ENCODE results near the gene EGLN2.
"Not testable (repeated sequence)": the region's sequence is repeated elsewhere in the genome, so short reads cannot be mapped to it uniquely, and the experiment has no call there.

EGLN2 gene

DNA sequence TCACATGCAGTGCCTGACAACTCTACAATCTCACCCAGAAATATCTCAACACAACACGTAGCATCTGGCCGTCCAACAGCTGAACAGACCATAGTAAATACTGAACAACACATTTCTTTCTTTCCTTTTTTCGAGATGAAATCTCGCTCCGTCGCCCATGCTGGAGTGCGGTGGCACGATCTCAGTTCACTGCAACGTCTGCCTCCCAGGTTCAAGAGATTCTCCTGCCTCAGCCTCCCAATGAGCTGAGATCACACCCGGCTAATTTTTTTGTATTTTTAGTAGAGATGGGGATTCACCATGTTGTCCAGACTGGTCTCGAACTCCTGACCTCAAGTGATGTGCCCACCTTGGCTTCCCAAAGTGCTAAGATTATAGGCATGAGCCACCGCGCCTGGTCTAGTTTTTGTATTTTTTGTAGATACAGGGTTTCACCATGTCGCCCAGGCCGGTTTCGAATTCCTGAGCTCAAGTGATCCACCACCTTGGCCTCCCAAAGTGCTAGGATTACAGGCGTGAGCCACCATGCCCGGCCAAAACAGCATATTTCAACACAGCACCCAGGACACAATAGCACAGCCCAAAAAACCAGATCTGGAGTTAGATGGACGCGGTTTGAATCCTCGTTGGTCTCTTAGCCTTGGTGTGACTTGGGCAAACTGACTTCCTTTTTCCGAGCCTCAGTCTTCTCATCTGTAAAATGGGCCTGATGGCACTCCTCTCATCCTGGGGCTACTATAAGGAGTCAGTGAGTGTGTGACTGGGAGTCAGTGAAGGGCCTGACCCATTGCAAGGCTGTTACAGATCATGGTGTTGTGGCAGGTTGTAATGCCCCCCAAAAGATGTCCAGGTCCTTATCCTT lies 28.6 kb downstream of the EGLN2 start:
- H3K4me1 ChIP-seq (ENCODE audit: control insufficient read depth, insufficient read depth, low read length) = peaks cover 11% of the 10 kb centered on the region
- no peaks in the 10 kb centered on the region for H3K27me3 ChIP-seq (ENCODE audit: control insufficient read depth, insufficient read depth, low read length)
- H3K9me3 ChIP-seq (ENCODE audit: control insufficient read depth, low read length) = no peaks in the 10 kb centered on the region
- H3K36me3 ChIP-seq (ENCODE audit: control insufficient read depth, insufficient read depth, low read length) = no peaks in the 10 kb centered on the region
- H3K4me3 ChIP-seq (ENCODE audit: low read length) = no peak overlapping the region
- no peak overlapping the region for H3K9ac ChIP-seq (ENCODE audit: low read length)

DNA sequence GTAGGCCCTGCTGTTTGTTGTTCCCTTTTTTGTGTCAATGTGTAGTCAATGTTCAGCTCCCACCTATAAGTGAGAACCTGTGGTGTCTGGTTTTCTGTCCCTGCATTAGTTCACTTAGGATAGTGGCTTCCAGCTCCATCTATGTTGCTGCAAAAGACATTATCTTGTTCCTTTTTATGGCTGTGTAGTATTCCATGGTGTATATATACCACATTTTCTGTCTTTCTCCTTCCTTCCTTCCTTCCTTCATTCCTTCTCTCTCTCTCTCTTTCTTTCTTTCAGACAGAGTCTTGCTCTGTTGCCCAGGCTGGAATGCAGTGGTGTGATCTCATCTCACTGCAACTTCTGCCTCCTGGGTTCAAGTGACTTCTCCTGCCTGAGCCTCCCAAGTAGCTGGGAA lies 30.2 kb downstream of the EGLN2 start:
- Histone ChIP-seq H3K9ac (ENCODE audit: low read length) (no peak overlapping the region), H3K4me3 (ENCODE audit: low read length) (no peak overlapping the region), H3K9me3 (ENCODE audit: control insufficient read depth, low read length) (no peaks in the 10 kb centered on the region), H3K4me1 (ENCODE audit: control insufficient read depth, insufficient read depth, low read length) (no peaks in the 10 kb centered on the region), H3K36me3 (ENCODE audit: control insufficient read depth, insufficient read depth, low read length) (no peaks in the 10 kb centered on the region), H3K27me3 (ENCODE audit: control insufficient read depth, insufficient read depth, low read length) (no peaks in the 10 kb centered on the region)

DNA sequence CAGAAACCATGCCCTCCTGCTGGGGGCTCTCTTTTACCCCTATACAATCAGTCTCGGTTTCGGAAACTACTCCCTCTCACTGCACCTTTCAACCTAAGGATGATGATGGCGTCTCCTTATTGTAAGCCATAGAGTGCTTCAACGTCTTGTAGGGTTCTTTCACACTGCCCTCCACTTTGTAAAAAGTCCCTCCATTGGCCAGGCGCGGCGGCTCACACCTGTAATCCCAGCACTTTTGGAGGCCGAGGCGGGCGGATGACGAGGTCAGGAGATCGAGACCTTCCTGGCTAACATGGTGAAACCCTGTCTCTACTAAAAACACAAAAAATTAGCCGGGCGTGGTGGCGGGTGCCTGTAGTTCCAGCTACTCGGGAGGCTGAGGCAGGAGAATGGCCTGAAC lies 31.8 kb downstream of the EGLN2 start:
- H3K36me3 ChIP-seq (ENCODE audit: control insufficient read depth, insufficient read depth, low read length) = not testable (repeated sequence)

DNA sequence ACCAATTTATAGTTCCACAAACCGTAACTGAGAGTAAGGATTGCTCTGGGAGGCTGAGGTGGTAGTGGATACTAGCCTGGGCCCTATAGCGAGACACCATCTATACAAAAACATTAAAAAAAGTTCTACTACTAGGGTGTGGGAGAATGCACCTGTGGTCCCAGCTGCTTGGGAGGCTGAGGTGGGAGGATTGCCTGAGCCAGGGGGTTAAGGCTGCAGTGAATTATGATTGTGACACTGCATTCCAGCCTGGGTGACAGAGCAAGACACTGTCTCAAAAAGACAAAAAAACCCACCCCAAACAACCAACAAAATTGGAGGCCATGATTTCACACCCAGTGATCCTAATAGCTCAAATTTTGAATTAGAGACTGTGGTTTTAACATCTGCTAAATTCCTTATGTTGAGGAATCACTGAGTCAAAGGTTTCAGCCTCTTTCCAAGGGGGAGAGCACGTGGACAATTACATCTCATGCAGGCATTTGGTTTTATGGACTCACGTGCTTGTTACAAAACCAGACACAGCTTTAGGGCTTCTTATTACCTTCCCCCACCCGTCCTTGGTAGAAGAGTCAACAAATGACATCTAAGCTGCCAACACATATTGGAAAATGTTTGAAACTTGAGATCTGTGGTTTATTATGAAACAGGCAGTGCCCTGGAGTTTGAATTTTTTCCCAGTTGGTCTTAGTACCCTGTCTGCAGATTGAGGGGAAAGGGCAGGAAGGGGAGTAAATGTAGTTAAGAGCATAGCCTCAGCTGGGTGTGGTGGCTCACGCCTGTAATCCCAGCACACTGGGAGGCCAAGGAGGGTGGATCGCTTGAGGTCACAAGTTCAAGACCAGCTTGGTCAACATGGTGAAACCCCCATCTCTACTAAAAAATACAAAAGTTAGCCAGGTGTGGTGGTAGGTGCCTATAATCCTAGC lies 32.8 kb downstream of the EGLN2 start:
- H3K4me1 ChIP-seq (ENCODE audit: control insufficient read depth, insufficient read depth, low read length) = no peaks in the 10 kb centered on the region

More for the DNA sequence above, 31.8 kb downstream of the EGLN2 start:
- not testable (repeated sequence) for H3K27me3 ChIP-seq (ENCODE audit: control insufficient read depth, insufficient read depth, low read length); H3K9me3 ChIP-seq (ENCODE audit: control insufficient read depth, low read length); H3K4me3 ChIP-seq (ENCODE audit: low read length); H3K4me1 ChIP-seq (ENCODE audit: control insufficient read depth, insufficient read depth, low read length); H3K9ac ChIP-seq (ENCODE audit: low read length)

DNA sequence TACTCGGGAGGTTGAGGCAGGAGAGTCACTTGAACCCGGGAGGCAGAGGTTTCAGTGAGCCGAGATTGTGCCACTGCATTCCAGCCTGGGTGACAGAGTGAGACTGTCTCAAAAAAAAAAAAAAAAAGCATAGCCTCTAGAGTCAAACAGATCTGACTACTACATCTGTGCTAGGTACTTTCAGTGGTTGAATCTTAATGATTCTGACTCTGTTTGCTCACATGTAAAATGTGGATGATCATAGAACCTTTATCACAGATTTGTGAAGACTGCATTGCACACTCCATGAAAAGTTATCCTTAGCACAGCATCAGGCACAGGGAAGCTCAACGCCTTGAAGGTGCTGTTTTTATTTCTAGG lies 33.4 kb downstream of the EGLN2 start:
- H3K27me3 ChIP-seq (ENCODE audit: control insufficient read depth, insufficient read depth, low read length); H3K9ac ChIP-seq (ENCODE audit: low read length); H3K4me3 ChIP-seq (ENCODE audit: low read length); H3K9me3 ChIP-seq (ENCODE audit: control insufficient read depth, low read length); H3K4me1 ChIP-seq (ENCODE audit: control insufficient read depth, insufficient read depth, low read length); H3K36me3 ChIP-seq (ENCODE audit: control insufficient read depth, insufficient read depth, low read length): not testable (repeated sequence)

More for the DNA sequence above, 32.8 kb downstream of the EGLN2 start:
- no peaks in the 10 kb centered on the region for H3K36me3 ChIP-seq (ENCODE audit: control insufficient read depth, insufficient read depth, low read length)
- H3K4me3 ChIP-seq (ENCODE audit: low read length) = no peak overlapping the region
- no peak overlapping the region for H3K9ac ChIP-seq (ENCODE audit: low read length)
- no peaks in the 10 kb centered on the region for H3K9me3 ChIP-seq (ENCODE audit: control insufficient read depth, low read length)
- H3K27me3 ChIP-seq (ENCODE audit: control insufficient read depth, insufficient read depth, low read length) = no peaks in the 10 kb centered on the region

DNA sequence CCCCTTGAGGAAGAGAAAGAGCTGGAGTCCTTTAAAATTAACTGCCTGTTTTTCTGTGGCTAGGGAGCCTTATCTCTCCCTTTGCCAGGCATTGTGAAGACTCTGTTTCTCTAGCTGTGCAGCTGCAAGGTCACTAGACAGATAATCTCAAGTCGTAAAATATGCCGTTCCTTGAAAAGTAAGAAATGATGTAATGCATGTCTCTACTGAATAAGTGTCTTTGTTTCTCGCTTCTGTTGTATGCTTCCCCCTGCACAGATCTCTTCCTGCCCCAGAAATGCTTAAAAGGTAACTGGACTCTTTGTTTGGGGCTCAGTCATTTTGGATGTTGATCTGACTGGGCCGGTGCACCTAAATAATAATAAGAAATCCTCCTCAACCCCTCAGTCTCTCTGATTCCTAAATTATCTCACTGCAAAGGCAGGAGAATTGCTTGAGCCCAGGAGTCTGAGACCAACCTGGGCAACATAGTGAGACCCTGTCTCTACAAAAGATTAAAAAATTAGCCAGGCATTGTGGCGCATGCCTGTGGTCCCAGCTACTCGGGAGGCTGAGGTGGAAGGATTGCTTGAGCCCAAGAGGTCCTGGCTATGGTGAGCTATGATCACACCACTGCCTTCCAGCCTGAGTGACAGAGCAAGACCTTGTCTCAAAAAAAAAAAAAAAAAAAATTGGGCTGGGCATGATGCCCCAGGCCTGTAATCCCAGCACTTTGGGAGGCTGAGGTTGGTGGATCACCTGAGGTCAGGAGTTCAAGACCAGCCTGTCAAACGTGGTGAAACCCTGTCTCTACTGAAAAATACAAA lies 34.9 kb downstream of the EGLN2 start:
- H3K9me3 ChIP-seq (ENCODE audit: control insufficient read depth, low read length); H3K9ac ChIP-seq (ENCODE audit: low read length); H3K27me3 ChIP-seq (ENCODE audit: control insufficient read depth, insufficient read depth, low read length); H3K4me1 ChIP-seq (ENCODE audit: control insufficient read depth, insufficient read depth, low read length); H3K4me3 ChIP-seq (ENCODE audit: low read length); H3K36me3 ChIP-seq (ENCODE audit: control insufficient read depth, insufficient read depth, low read length): not testable (repeated sequence)

DNA sequence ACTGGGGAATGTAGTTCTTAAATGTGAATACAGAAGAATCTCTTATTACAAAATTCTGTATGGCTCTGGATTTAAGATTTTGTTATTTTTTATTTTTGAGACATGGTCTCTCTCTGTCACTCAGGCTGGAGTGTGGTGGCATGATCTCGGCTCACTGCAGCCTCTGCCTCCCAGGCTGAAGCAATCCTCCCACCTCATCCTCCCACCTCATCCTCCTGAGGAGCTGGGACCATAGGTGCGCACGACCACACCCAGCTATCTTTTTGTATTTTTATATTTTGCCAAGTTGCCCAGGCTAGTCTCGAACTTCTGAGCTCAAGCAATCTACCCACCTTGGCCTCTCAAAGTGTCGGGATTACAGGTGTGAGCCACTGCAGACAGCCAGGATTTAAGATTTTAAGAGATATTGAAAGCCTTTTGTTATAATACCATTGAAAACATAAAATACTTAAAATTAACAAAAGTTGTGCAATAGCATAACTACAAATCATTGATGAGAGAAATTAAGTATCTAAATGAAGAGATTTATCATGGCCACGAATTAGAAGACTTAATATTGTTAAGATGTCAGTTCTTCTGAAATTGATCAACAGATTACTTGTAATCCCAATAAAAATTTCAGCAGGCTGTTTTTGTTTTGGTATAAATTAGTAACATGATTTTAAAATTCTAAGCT lies 37.9 kb downstream of the EGLN2 start:
- Histone ChIP-seq H3K9me3 (ENCODE audit: control insufficient read depth, low read length) (no peaks in the 10 kb centered on the region), H3K4me1 (ENCODE audit: control insufficient read depth, insufficient read depth, low read length) (no peaks in the 10 kb centered on the region), H3K9ac (ENCODE audit: low read length) (no peak overlapping the region), H3K36me3 (ENCODE audit: control insufficient read depth, insufficient read depth, low read length) (no peaks in the 10 kb centered on the region), H3K27me3 (ENCODE audit: control insufficient read depth, insufficient read depth, low read length) (no peaks in the 10 kb centered on the region), H3K4me3 (ENCODE audit: low read length) (no peak overlapping the region)

DNA sequence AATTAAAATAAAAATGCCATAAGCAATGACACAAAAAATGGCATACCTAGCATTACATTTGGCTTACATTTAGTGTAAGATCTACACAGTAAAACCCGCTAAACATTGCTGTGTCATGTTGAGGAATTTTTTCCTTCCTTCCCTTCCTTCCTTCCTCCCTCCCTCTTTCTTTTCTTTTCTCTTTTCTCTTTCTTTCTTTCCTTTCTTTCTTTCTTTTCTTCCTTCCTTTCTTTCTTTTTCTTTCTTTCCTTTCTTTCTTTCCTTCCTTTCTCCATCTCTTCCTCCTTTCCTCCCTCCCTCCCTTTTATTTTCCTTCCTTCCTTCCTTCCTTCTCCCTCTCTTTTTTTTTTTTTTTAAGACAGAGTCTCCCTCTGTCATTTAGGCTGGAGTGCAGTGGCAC lies 39.5 kb downstream of the EGLN2 start:
- not testable (repeated sequence) for H3K4me1 ChIP-seq (ENCODE audit: control insufficient read depth, insufficient read depth, low read length); H3K27me3 ChIP-seq (ENCODE audit: control insufficient read depth, insufficient read depth, low read length); H3K4me3 ChIP-seq (ENCODE audit: low read length); H3K36me3 ChIP-seq (ENCODE audit: control insufficient read depth, insufficient read depth, low read length); H3K9me3 ChIP-seq (ENCODE audit: control insufficient read depth, low read length); H3K9ac ChIP-seq (ENCODE audit: low read length)

DNA sequence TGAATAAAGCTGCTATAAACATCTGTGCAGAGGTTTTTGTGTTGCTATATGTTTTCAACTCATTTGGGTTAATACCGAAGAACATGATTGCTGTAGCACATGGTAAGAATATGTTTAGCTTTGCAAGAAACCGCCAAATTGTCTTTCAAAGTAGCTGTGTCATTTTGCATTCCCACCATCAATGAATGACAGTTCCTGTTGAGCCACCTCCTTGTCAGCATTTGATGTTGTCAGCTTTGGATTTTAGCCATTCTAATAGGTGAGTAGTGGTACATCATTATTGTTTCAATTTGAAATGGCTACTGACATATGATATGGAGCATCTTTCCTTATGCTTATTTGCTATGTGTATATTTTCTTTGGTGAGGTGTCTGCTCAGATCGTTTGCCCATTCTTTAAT lies 43.0 kb downstream of the EGLN2 start:
- H3K4me1 ChIP-seq (ENCODE audit: control insufficient read depth, insufficient read depth, low read length); H3K27me3 ChIP-seq (ENCODE audit: control insufficient read depth, insufficient read depth, low read length); H3K36me3 ChIP-seq (ENCODE audit: control insufficient read depth, insufficient read depth, low read length); H3K9ac ChIP-seq (ENCODE audit: low read length); H3K9me3 ChIP-seq (ENCODE audit: control insufficient read depth, low read length); H3K4me3 ChIP-seq (ENCODE audit: low read length): not testable (repeated sequence)

DNA sequence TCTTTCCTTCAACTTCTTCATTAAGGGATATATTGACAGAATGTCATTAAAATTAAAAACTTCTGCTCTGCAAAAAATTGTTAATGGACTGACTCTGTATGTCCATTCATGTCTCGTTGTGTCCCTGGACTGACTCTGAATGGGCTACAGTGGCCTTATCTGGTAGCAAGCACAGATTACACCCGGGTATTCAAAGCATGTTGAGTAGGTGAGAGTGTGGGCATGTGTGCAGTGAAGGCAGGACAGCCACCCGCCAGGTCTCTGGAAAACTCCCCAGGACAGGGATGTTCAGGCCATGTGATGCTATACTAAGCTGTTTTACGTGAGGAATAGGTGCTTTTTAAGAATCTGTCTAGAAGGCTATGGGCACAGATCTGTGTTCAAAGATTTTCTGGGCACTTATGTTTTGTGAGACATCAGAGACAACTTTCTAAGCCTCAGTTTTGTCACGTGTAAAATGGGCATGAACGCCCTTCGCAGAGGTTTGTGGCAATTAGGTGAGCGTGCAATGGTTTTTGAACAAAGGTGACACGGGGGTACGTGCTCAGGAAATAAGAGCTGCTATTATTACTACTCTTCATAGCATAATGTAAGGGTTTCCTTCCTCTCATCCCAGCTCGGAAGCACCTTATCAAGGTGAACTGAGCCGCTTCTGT lies 44.1 kb downstream of the EGLN2 start:
- not testable (repeated sequence) for H3K27me3 ChIP-seq (ENCODE audit: control insufficient read depth, insufficient read depth, low read length); H3K9me3 ChIP-seq (ENCODE audit: control insufficient read depth, low read length); H3K4me1 ChIP-seq (ENCODE audit: control insufficient read depth, insufficient read depth, low read length); H3K4me3 ChIP-seq (ENCODE audit: low read length); H3K9ac ChIP-seq (ENCODE audit: low read length); H3K36me3 ChIP-seq (ENCODE audit: control insufficient read depth, insufficient read depth, low read length)

DNA sequence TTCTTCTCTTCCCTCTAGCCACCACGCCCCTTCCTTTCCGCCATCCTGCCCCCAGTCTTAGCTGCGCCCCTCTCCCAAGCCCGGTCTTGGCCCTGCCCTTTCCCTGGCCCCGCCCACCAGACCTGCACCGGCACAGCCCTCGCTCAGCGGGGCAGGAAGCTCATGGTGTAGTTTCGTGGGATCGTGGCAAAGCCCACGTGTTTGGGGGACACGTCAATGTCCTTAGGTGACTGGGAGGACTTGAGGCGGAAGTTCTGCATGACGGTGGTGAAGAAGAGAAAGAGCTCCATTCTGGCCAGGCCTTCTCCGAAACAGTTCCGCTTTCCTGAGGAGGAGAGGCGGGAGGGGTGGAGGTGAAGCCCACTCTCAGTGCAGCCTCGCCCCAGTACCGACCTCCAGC lies 44.7 kb downstream of the EGLN2 start:
- not testable (repeated sequence) for H3K4me3 ChIP-seq (ENCODE audit: low read length); H3K4me1 ChIP-seq (ENCODE audit: control insufficient read depth, insufficient read depth, low read length); H3K9me3 ChIP-seq (ENCODE audit: control insufficient read depth, low read length); H3K9ac ChIP-seq (ENCODE audit: low read length); H3K36me3 ChIP-seq (ENCODE audit: control insufficient read depth, insufficient read depth, low read length)
- peaks cover 11% of the 10 kb centered on the region for H3K27me3 ChIP-seq (ENCODE audit: control insufficient read depth, insufficient read depth, low read length)

All from mucosa of stomach (tissue), 1 donor.